ENCODE data around the gene COLGALT1.

The COLGALT1 gene

DNA sequence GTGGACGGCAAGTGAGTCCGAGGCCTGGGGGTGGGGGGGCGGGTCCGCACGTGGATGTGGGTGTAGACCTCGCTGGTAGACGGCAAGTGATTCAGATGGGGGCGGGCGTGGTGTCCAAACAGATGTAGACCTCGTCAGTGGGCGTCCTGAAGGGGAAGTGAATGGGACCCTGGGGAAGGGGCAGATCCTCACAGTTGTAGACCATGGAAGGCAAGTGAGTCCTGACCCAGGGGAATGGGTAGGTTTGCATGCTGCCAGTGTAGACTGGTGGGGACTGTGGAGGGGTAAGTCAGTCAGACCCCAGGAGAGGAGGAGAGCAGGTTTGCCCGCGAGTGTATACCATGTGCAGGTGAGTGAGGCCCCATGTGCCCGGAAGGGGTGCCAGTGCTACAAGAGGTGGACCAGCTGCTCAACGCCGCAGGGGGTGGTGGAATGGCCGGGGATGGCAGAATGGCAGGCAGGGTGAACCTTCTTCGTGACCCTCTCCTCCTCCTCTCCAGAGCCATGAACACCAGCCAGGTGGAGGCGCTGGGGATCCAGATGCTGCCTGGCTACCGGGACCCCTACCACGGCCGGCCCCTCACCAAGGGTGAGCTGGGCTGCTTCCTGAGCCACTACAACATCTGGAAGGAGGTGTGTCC is 22.1 kb downstream of the COLGALT1 start:
- TF ChIP-seq FOXP2 (optimal IDR thresholded peaks at IDR 0.05; ENCODE audit: borderline replicate concordance, extremely low read depth, extremely low read length, insufficient read depth) (no peak), POLR2AphosphoS5 (IDR thresholded peaks at IDR 0.05; ENCODE audit: low read depth, low read length) (no peak), SIN3A (IDR thresholded peaks at IDR 0.05; ENCODE audit: borderline replicate concordance, insufficient read depth, low read length) (no peak), TAF1 (IDR thresholded peaks at IDR 0.05; ENCODE audit: borderline replicate concordance, insufficient read depth, low read length) (no peak)
- TF ChIP-seq, protein P1, sequence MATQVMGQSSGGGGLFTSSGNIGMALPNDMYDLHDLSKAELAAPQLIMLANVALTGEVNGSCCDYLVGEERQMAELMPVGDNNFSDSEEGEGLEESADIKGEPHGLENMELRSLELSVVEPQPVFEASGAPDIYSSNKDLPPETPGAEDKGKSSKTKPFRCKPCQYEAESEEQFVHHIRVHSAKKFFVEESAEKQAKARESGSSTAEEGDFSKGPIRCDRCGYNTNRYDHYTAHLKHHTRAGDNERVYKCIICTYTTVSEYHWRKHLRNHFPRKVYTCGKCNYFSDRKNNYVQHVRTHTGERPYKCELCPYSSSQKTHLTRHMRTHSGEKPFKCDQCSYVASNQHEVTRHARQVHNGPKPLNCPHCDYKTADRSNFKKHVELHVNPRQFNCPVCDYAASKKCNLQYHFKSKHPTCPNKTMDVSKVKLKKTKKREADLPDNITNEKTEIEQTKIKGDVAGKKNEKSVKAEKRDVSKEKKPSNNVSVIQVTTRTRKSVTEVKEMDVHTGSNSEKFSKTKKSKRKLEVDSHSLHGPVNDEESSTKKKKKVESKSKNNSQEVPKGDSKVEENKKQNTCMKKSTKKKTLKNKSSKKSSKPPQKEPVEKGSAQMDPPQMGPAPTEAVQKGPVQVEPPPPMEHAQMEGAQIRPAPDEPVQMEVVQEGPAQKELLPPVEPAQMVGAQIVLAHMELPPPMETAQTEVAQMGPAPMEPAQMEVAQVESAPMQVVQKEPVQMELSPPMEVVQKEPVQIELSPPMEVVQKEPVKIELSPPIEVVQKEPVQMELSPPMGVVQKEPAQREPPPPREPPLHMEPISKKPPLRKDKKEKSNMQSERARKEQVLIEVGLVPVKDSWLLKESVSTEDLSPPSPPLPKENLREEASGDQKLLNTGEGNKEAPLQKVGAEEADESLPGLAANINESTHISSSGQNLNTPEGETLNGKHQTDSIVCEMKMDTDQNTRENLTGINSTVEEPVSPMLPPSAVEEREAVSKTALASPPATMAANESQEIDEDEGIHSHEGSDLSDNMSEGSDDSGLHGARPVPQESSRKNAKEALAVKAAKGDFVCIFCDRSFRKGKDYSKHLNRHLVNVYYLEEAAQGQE (IDR thresholded peaks at IDR 0.05; ENCODE audit: insufficient read depth in 1 of 2, low read depth in 2 of 2, low read length in 2 of 2): no peak

DNA sequence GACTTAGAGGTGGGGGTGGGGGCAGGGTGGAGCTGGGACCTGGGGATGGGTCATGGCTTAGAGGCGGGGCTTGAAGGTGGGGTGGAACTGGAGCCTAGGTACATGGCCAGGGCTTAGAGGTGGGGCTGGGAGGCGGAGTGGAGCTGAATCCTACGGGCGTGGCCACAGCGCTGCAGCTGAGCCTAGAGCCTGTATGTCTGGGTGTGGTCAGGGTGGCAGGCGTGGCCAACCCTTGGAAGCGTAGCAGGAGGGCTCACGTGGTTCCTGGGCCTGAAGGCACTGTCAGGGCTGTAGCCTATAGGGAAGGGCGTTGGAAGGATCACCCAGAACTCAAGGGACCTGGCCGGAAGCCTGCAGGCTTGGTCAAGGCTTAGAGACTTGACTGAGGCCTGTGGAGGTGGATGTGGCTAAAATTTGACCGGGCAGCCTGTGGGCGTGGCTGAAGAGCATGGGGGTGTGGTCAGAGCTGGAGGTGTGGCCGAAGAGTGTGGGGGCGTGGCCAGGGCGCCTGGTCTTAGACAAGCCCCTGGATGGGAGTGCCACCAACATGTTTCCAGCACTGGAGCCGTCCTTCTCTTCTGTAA is 24.3 kb downstream of the COLGALT1 start:
- TF ChIP-seq FOXP2 (optimal IDR thresholded peaks at IDR 0.05; ENCODE audit: borderline replicate concordance, extremely low read depth, extremely low read length, insufficient read depth) (peak; percentile 23), SIN3A (IDR thresholded peaks at IDR 0.05; ENCODE audit: borderline replicate concordance, insufficient read depth, low read length) (no peak)

DNA sequence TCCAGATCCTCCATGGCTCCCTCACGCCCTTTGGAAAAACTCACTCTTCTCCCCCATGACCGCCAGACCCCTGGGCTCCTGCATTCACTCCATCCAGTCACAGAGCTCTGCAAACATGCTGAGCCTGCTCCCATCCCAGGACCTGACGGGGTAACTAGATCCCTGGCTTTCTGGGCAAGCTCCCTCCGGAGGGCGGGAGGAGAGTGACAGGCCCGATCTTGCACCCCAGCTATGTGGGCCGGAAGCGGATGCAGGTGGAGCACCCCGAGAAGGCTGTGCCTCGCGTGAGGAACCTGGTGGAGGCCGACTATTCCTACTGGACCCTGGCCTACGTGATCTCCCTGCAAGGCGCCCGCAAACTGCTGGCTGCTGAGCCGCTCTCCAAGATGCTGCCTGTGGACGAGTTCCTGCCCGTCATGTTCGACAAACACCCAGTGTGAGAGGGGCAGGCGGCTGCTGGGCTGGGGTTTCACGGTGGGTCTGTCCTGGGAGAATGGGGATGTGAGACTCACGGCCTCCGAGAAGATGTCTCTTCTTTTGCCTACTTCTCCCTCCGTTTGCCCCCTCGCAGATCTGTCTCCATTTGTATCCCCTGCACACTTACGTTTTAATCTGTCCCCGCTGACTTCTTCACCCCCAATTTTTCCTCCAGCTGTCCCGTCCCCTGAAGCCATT is 25.2 kb downstream of the COLGALT1 start:
- TF ChIP-seq FOXP2 (optimal IDR thresholded peaks at IDR 0.05; ENCODE audit: borderline replicate concordance, extremely low read depth, extremely low read length, insufficient read depth) (no peak), POLR2AphosphoS5 (IDR thresholded peaks at IDR 0.05; ENCODE audit: low read depth, low read length) (no peak), SIN3A (IDR thresholded peaks at IDR 0.05; ENCODE audit: borderline replicate concordance, insufficient read depth, low read length) (no peak), TAF1 (IDR thresholded peaks at IDR 0.05; ENCODE audit: borderline replicate concordance, insufficient read depth, low read length) (no peak)
- TF ChIP-seq, protein P1 (IDR thresholded peaks at IDR 0.05; ENCODE audit: insufficient read depth in 1 of 2, low read depth in 2 of 2, low read length in 2 of 2): no peak

DNA sequence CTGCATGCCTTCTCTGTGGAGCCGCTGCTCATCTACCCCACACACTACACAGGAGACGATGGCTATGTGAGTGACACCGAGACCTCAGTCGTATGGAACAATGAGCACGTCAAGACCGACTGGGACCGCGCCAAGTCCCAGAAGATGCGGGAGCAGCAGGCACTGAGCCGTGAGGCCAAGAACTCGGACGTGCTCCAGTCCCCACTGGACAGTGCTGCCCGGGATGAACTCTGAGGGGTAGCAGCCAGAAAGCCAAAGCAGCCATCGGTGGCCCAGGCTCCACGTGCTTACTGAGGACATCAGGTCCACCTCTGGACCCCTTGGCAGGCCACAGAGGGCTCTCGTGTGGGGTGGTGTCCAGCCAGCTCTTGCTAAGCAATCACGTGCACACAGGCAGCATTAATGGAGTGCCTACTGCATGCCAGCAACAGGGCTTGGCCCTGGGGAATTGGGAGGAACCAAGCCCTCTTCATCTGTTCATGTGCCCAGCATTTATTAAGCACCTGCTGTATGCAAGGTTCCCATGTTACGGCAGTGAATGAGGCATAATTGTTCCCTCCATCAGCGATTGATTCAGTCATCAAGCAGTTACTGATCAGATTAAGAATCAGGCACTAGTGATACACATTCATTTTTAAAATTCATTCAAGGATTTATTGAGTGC is 25.9 kb downstream of the COLGALT1 start:
- TF ChIP-seq POLR2AphosphoS5 (IDR thresholded peaks at IDR 0.05; ENCODE audit: low read depth, low read length) (no peak), SIN3A (IDR thresholded peaks at IDR 0.05; ENCODE audit: borderline replicate concordance, insufficient read depth, low read length) (no peak), TAF1 (IDR thresholded peaks at IDR 0.05; ENCODE audit: borderline replicate concordance, insufficient read depth, low read length) (no peak)
- TF ChIP-seq, protein P1 (IDR thresholded peaks at IDR 0.05; ENCODE audit: insufficient read depth in 1 of 2, low read depth in 2 of 2, low read length in 2 of 2): no peak

DNA sequence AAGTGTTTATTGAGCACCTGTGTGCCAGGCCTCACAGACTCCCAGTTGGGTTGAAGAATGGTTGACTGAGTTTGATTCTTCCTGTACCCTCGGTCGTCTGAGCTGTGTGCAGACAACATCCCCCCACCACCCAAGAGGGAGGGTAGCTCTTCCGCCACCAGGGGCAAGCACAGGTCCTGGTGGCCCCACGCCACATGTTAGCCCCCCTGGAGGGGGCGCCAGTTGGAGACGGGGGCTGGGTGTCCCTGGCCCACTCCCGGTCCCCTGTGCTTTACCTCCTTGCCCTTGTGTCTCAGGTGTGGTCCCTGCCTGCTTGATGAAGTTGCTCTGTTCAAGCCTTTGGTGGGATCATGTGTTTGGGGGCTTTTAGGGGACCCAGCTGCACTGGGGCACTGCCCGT is 27.2 kb downstream of the COLGALT1 start:
- TF ChIP-seq SIN3A (IDR thresholded peaks at IDR 0.05; ENCODE audit: borderline replicate concordance, insufficient read depth, low read length) (no peak), POLR2AphosphoS5 (IDR thresholded peaks at IDR 0.05; ENCODE audit: low read depth, low read length) (no peak), TAF1 (IDR thresholded peaks at IDR 0.05; ENCODE audit: borderline replicate concordance, insufficient read depth, low read length) (no peak), FOXP2 (optimal IDR thresholded peaks at IDR 0.05; ENCODE audit: borderline replicate concordance, extremely low read depth, extremely low read length, insufficient read depth) (no peak)
- TF ChIP-seq, protein P1 (IDR thresholded peaks at IDR 0.05; ENCODE audit: insufficient read depth in 1 of 2, low read depth in 2 of 2, low read length in 2 of 2): no peak

All from PFSK-1 (cell line).